K562 (cell line): Measurements from ENCODE around the gene ALK. TPM values are rescaled to one million over a fixed set of nuclear protein-coding genes. Genes with fewer than 3 reads are reported as not detected.

Source experiments
- MAFK ChIP-seq: IDR thresholded peaks from 2 replicates; pipeline ENCODE4 v1.6.1; 2011; ENCODE audit warnings: low read length, improper control_type of control experiment
- TRIM24 ChIP-seq, 2 experiments: fragments of 450-650 bp; IDR thresholded peaks; 2 replicates each; pipeline ENCODE4 v1.6.1; 2016
- polyA plus RNA-seq, 8 experiments: library from polyadenylated mRNA; depleted of rRNA in 4 of 8; stranded (reverse) in 5 of 8; unstranded in 3 of 8; fragments of >200 nt; fragmentation: Nextera tagmentation in 2 of 8; fragmentation: Illumina TruSeq in 1 of 8; extraction: Ambion mirVana in 2 of 8; extraction: Trizol in 1 of 8; gene quantifications; 2 replicates each; pipeline versions ENCODE4 v1.2.1 to v1.2.3, GENCODE V29; 2011 to 2014; ENCODE audit warnings: inconsistent platforms in 1 of 8, missing spikeins in 1 of 8
- total RNA-seq, 7 experiments: library from RNA; depleted of rRNA in 6 of 7; stranded (reverse); fragments of >200 nt in 6 of 7; fragmentation: Illumina TruSeq in 2 of 7; extraction: Trizol in 2 of 7; gene quantifications; 2 replicates each; pipeline versions ENCODE4 v1.2.1 to v1.2.3, GENCODE V29; 2011 to 2021; ENCODE audit warnings: low replicate concordance in 1 of 7
- TF ChIP-seq, protein P1 (sequence below): fragments of 250-450 bp; sonication (Bioruptor Pico); IDR thresholded peaks from 2 replicates; pipeline ENCODE4 v1.4.0; 2020
- TF ChIP-seq, protein P2 (sequence below): fragments of 250-450 bp; sonication (Bioruptor Pico); IDR thresholded peaks from 2 replicates; pipeline ENCODE4 v1.4.0; 2020; ENCODE audit warnings: mild to moderate bottlenecking, moderate library complexity, borderline replicate concordance
- TF ChIP-seq, protein P3 (sequence below): IDR thresholded peaks from 2 replicates; pipeline ENCODE4 v1.6.1; 2011; ENCODE audit not compliant: insufficient read length; ENCODE audit errors: extremely low read depth

Gene ALK
- total and polyA plus RNA-seq, 9 of the 15 experiments (the other 6 are each of a cell fraction or from before 2014, with no cell fraction given), result not detected

DNA sequence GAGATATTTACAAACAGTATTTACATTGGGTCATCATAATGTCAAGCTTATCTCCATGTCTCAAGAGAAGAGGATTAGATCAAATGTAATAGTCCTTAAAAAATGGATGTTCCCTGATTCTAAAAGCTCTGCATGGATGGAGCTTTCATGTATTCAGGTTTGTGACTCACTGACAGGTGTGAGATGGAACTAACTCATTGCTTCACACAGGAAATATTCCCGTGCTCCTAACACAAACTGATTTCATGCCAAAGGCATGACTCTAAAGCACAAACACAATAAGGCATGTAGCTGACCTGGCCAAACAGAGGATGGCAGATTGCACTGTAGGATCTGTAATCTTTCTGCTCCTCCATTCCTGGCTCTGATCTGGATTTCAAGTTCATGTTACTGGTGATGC lies 110.0 kb downstream of the ALK start (continued):
- TF ChIP-seq, protein P1, sequence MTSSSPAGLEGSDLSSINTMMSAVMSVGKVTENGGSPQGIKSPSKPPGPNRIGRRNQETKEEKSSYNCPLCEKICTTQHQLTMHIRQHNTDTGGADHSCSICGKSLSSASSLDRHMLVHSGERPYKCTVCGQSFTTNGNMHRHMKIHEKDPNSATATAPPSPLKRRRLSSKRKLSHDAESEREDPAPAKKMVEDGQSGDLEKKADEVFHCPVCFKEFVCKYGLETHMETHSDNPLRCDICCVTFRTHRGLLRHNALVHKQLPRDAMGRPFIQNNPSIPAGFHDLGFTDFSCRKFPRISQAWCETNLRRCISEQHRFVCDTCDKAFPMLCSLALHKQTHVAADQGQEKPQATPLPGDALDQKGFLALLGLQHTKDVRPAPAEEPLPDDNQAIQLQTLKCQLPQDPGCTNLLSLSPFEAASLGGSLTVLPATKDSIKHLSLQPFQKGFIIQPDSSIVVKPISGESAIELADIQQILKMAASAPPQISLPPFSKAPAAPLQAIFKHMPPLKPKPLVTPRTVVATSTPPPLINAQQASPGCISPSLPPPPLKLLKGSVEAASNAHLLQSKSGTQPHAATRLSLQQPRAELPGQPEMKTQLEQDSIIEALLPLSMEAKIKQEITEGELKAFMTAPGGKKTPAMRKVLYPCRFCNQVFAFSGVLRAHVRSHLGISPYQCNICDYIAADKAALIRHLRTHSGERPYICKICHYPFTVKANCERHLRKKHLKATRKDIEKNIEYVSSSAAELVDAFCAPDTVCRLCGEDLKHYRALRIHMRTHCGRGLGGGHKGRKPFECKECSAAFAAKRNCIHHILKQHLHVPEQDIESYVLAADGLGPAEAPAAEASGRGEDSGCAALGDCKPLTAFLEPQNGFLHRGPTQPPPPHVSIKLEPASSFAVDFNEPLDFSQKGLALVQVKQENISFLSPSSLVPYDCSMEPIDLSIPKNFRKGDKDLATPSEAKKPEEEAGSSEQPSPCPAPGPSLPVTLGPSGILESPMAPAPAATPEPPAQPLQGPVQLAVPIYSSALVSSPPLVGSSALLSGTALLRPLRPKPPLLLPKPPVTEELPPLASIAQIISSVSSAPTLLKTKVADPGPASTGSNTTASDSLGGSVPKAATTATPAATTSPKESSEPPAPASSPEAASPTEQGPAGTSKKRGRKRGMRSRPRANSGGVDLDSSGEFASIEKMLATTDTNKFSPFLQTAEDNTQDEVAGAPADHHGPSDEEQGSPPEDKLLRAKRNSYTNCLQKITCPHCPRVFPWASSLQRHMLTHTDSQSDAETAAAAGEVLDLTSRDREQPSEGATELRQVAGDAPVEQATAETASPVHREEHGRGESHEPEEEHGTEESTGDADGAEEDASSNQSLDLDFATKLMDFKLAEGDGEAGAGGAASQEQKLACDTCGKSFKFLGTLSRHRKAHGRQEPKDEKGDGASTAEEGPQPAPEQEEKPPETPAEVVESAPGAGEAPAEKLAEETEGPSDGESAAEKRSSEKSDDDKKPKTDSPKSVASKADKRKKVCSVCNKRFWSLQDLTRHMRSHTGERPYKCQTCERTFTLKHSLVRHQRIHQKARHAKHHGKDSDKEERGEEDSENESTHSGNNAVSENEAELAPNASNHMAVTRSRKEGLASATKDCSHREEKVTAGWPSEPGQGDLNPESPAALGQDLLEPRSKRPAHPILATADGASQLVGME (CRISPR knock-in tag), result no peak
- TF ChIP-seq, protein P2, sequence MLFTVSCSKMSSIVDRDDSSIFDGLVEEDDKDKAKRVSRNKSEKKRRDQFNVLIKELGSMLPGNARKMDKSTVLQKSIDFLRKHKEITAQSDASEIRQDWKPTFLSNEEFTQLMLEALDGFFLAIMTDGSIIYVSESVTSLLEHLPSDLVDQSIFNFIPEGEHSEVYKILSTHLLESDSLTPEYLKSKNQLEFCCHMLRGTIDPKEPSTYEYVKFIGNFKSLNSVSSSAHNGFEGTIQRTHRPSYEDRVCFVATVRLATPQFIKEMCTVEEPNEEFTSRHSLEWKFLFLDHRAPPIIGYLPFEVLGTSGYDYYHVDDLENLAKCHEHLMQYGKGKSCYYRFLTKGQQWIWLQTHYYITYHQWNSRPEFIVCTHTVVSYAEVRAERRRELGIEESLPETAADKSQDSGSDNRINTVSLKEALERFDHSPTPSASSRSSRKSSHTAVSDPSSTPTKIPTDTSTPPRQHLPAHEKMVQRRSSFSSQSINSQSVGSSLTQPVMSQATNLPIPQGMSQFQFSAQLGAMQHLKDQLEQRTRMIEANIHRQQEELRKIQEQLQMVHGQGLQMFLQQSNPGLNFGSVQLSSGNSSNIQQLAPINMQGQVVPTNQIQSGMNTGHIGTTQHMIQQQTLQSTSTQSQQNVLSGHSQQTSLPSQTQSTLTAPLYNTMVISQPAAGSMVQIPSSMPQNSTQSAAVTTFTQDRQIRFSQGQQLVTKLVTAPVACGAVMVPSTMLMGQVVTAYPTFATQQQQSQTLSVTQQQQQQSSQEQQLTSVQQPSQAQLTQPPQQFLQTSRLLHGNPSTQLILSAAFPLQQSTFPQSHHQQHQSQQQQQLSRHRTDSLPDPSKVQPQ (CRISPR knock-in tag), result no peak
- TF ChIP-seq TRIM24 (IDR thresholded peaks at IDR 0.05) (no peak), MAFK (no peak)
- TF ChIP-seq, protein P3, sequence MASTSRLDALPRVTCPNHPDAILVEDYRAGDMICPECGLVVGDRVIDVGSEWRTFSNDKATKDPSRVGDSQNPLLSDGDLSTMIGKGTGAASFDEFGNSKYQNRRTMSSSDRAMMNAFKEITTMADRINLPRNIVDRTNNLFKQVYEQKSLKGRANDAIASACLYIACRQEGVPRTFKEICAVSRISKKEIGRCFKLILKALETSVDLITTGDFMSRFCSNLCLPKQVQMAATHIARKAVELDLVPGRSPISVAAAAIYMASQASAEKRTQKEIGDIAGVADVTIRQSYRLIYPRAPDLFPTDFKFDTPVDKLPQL, result no peak
